Fibroblast of the aortic adventitia (primary cell): ENCODE results near the gene CITED4. TPM values are rescaled to one million over a fixed set of nuclear protein-coding genes. Genes with fewer than 3 reads are reported as not detected.

Source experiments
- DNase-seq: peaks from one replicate; pipeline ENCODE4 v3.0.0-alpha.2; 2010; ENCODE audit warnings: low read depth
- H3K4me3 ChIP-seq: 2 replicates; pipeline ENCODE4 v1.5.1; 2011; ENCODE audit warnings: low read depth, mild to moderate bottlenecking, control low read depth, low read length, moderate library complexity
- CTCF ChIP-seq: IDR thresholded peaks from 2 replicates; pipeline ENCODE4 v1.5.1; 2011; ENCODE audit warnings: mild to moderate bottlenecking, low read length, control low read depth, inconsistent platforms; ENCODE audit not compliant: insufficient read depth
- total RNA-seq: library from RNA; depleted of rRNA; stranded (reverse); fragments of >200 nt; gene quantifications from 2 replicates; pipeline ENCODE4 v1.2.3, GENCODE V29; 2012; ENCODE audit warnings: low replicate concordance

Gene CITED4
- total RNA-seq, 1 donor: 3.6 TPM

- no peak overlapping the region for H3K4me3 ChIP-seq
- no peak for TF ChIP-seq CTCF
- DNase-seq: no peak
Measured at GRCh38 chr1:40887012-40887378, 24.8 kb upstream of the CITED4 start.

GRCh38 chr1:40886318-40887011 is 24.3 kb upstream of the CITED4 start:
- no peak for TF ChIP-seq CTCF
- H3K4me3 ChIP-seq: no peak overlapping the region

GRCh38 chr1:40884055-40884795 is 22.1 kb upstream of the CITED4 start:
- DNase-seq: no peak
- H3K4me3 ChIP-seq: no peak overlapping the region
- no peak for TF ChIP-seq CTCF

More at GRCh38 chr1:40886318-40887011, 24.3 kb upstream of the CITED4 start:
- DNase-seq: no peak

- no peak for DNase-seq
- H3K4me3 ChIP-seq: no peak overlapping the region
- no peak for TF ChIP-seq CTCF
Measured at GRCh38 chr1:40880813-40881549, 18.8 kb upstream of the CITED4 start.

GRCh38 chr1:40879482-40880175 is 17.5 kb upstream of the CITED4 start:
- DNase-seq: no peak
- no peak overlapping the region for H3K4me3 ChIP-seq
- no peak for TF ChIP-seq CTCF

GRCh38 chr1:40878906-40879305 is 16.7 kb upstream of the CITED4 start:
- no peak for DNase-seq
- H3K4me3 ChIP-seq: no peak overlapping the region
- no peak for TF ChIP-seq CTCF
